OCI-LY7 (cell line): ENCODE measurements around the gene DNAJB4. TPM values are rescaled to one million over a fixed set of nuclear protein-coding genes. Genes with fewer than 3 reads are reported as not detected.

Experiments used
- BruUV-seq: library from RNA; stranded (reverse); fragments of 400-500 nt; replicated peaks from 2 replicates; lab custom pipeline; 2021; lab: Mats Ljungman, UMichigan
- CTCF ChIA-PET: fragments of 300-600 bp; sonication (Branson Sonifier 250); formaldehyde crosslinking; loops from one replicate; lab custom pipeline; 2022; ENCODE audit warnings: antibody characterized with exemption; ENCODE audit not compliant: unreplicated experiment; lab: Charles Lee
- POLR2A ChIA-PET: fragments of 300-600 bp; sonication (Branson Sonifier 250); formaldehyde crosslinking; loops from one replicate; lab custom pipeline; 2022; ENCODE audit warnings: antibody characterized with exemption; lab: Charles Lee
- DNase-seq: peaks from one replicate; pipeline ENCODE4 v3.0.0-alpha.2; 2015; ENCODE audit warnings: low spot score
- H2AFZ ChIP-seq: fragments of 200-600 bp; sonication (generic), shearing (Covaris generic); 2 replicates; pipeline ENCODE4 v1.6.1; 2014; ENCODE audit warnings: mild to moderate bottlenecking, antibody characterized with exemption, low read length, moderate library complexity
- H3K27ac ChIP-seq: fragments of 200-600 bp; sonication (generic); 2 replicates; pipeline ENCODE4 v1.5.1; 2014; ENCODE audit warnings: mixed run types, low read depth, mild to moderate bottlenecking, moderate library complexity, low read length, inconsistent platforms; ENCODE audit not compliant: poor library complexity, severe bottlenecking
- H3K36me3 ChIP-seq: fragments of 200-600 bp; sonication (generic); 2 replicates; pipeline ENCODE4 v1.6.1; 2014; ENCODE audit warnings: mild to moderate bottlenecking, antibody characterized with exemption, low read length, moderate library complexity, mixed read lengths; ENCODE audit not compliant: insufficient read depth
- H3K4me1 ChIP-seq: fragments of 200-600 bp; sonication (generic); 2 replicates; pipeline ENCODE4 v1.5.1; 2014; ENCODE audit warnings: mild to moderate bottlenecking, low read length; ENCODE audit not compliant: insufficient read depth, poor library complexity, severe bottlenecking
- H3K4me2 ChIP-seq: fragments of 200-600 bp; sonication (generic); 2 replicates; pipeline ENCODE4 v1.6.1; 2014; ENCODE audit warnings: mild to moderate bottlenecking, low read length
- H3K4me3 ChIP-seq: fragments of 200-600 bp; sonication (generic); 2 replicates; pipeline ENCODE4 v1.5.1; 2014; ENCODE audit warnings: mild to moderate bottlenecking, low read depth, low read length; ENCODE audit not compliant: poor library complexity, severe bottlenecking
- H3K79me2 ChIP-seq: fragments of 200-600 bp; sonication (generic); 2 replicates; pipeline ENCODE4 v1.6.1; 2016; ENCODE audit warnings: low read depth, mild to moderate bottlenecking, low read length, moderate library complexity, mixed read lengths; ENCODE audit not compliant: insufficient read depth
- H3K9me2 ChIP-seq: fragments of 200-600 bp; sonication (generic); 2 replicates; pipeline ENCODE4 v1.6.1; 2016; ENCODE audit warnings: mild to moderate bottlenecking, low read length, mixed read lengths; ENCODE audit not compliant: insufficient read depth
- H3K9me3 ChIP-seq: fragments of 200-600 bp; sonication (generic); 2 replicates; pipeline ENCODE4 v1.6.1; 2014; ENCODE audit warnings: mild to moderate bottlenecking, mixed run types, low read length, mixed read lengths
- H4K20me1 ChIP-seq: fragments of 200-600 bp; sonication (generic); 2 replicates; pipeline ENCODE4 v1.6.1; 2014; ENCODE audit warnings: mild to moderate bottlenecking, antibody characterized with exemption, low read length, moderate library complexity, mixed read lengths; ENCODE audit not compliant: insufficient read depth
- EZH2phosphoT487 ChIP-seq: fragments of 200-600 bp; sonication (generic); IDR thresholded peaks from 2 replicates; pipeline ENCODE4 v1.6.1; 2018; ENCODE audit warnings: low read depth, borderline replicate concordance, mild to moderate bottlenecking, mixed run types, antibody characterized with exemption, low read length, moderate library complexity, mixed read lengths
- intact Hi-C: fragments of 100-400 bp; cut with micrococcal nuclease; formaldehyde crosslinking; loops from one replicate; pipeline ENCODE4 v1.10.0; 2022; ENCODE audit not compliant: unreplicated experiment
- total RNA-seq, 2 experiments: library from RNA; depleted of rRNA in 1 of 2; stranded (reverse); fragments of >200 nt in 1 of 2; shearing (Covaris generic) in 1 of 2; gene quantifications; 2 replicates each; pipeline ENCODE4 v1.2.3, GENCODE V29; 2014 to 2022
- TF ChIP-seq, protein P1 (sequence below): fragments of 200-600 bp; sonication (generic); conservative IDR thresholded peaks from 2 replicates; pipeline ENCODE4 v1.5.1; 2014; ENCODE audit warnings: mild to moderate bottlenecking, antibody characterized with exemption, low read length, moderate library complexity, mixed read lengths

The DNAJB4 gene
- total RNA-seq, 2 experiments from 2014 or later: 12.6 to 15.8 TPM

GRCh38 chr1:78049396-78049795 is 44.7 kb downstream of the DNAJB4 start:
- no peaks in the 10 kb centered on the region for H3K9me2 ChIP-seq
- no peaks in the 10 kb centered on the region for H3K36me3 ChIP-seq
- H2AFZ ChIP-seq: no peak overlapping the region; the same call in 1 of the 2 replicates
- H3K4me2 ChIP-seq: no peak overlapping the region
- no peak for DNase-seq
- no peak overlapping the region for H3K4me3 ChIP-seq
- intact Hi-C loops: no loop called here
- H3K27ac ChIP-seq: no peak overlapping the region
- no peaks in the 10 kb centered on the region for H3K9me3 ChIP-seq
- TF ChIP-seq, protein P1, sequence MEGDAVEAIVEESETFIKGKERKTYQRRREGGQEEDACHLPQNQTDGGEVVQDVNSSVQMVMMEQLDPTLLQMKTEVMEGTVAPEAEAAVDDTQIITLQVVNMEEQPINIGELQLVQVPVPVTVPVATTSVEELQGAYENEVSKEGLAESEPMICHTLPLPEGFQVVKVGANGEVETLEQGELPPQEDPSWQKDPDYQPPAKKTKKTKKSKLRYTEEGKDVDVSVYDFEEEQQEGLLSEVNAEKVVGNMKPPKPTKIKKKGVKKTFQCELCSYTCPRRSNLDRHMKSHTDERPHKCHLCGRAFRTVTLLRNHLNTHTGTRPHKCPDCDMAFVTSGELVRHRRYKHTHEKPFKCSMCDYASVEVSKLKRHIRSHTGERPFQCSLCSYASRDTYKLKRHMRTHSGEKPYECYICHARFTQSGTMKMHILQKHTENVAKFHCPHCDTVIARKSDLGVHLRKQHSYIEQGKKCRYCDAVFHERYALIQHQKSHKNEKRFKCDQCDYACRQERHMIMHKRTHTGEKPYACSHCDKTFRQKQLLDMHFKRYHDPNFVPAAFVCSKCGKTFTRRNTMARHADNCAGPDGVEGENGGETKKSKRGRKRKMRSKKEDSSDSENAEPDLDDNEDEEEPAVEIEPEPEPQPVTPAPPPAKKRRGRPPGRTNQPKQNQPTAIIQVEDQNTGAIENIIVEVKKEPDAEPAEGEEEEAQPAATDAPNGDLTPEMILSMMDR: no peak
- TF ChIP-seq EZH2phosphoT487: no peak
- BruUV-seq: no TSS peak
- ChIA-PET CTCF (no interaction called here), POLR2A (interaction anchor here (0.6 to 1.1 kb wide), 7 partner anchors 15 to 1754 kb away, joined by 3 to 5 read pairs (median 4); no protein-coding TSS in a partner anchor)
- no peaks in the 10 kb centered on the region for H4K20me1 ChIP-seq
- H3K4me1 ChIP-seq: no peaks in the 10 kb centered on the region
- no peaks in the 10 kb centered on the region for H3K79me2 ChIP-seq

DNA sequence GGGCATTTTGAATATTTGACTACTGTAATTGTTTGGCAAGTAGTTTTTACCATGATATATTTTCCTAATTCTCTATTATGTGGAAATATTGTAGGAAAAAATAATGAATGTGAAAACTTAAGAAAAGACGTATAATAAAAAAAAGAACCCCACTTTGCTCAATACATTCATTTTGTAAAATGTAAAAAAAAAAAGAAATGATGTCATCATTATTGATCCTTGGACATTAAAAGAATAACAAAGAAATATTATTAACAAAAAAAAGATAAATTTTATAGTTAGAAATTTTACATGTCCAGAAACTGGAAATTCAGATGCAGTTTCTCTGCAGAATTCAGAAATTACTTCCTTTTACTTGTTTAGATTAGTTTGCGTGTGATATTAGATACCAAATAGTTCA is 46.3 kb downstream of the DNAJB4 start:
- Histone ChIP-seq H3K79me2 (no peaks in the 10 kb centered on the region), H3K27ac (no peak overlapping the region), H4K20me1 (no peaks in the 10 kb centered on the region), H3K36me3 (no peaks in the 10 kb centered on the region), H3K9me2 (no peaks in the 10 kb centered on the region), H3K9me3 (no peaks in the 10 kb centered on the region), H3K4me1 (no peaks in the 10 kb centered on the region), H3K4me2 (no peak overlapping the region), H2AFZ (no peak overlapping the region), H3K4me3 (no peak overlapping the region)
- intact Hi-C loops: no loop called here
- no TSS peak for BruUV-seq
- DNase-seq: no peak
- ChIA-PET CTCF (no interaction called here), POLR2A (no interaction called here)
- TF ChIP-seq, protein P1: no peak
- no peak for TF ChIP-seq EZH2phosphoT487

DNA sequence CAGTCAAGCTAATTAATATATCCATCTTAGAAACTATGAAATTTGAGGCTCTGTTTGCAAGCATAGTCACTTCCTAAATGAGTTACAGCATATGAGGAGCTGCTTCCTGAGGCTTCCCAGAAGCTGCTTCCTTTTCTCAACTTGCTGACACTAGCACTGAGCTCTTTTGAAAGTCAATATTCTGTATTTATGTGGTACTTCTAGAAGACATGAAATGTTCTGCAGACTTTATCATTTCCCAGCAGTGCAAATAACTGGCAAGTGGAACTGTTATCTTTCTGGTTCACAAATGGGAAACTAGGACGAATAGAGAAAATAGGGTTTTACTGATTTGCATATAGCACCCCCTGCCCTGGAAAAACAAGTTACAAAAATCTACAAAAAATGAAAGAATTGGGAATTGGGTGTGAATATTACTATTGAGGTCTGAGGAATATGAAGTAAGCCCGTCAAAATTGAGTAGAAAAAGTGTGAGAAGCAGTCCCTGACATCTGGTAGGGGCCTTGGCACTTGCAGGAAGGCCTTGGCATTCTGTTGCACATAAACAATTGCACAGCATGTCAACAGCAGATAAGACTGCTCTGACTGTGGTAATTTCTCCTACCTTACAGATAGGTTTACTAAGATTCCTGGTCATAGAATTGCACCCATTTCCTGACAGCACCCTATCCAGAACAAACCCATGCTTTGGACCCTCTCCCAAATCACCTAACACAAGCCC is 48.1 kb downstream of the DNAJB4 start:
- H3K4me3 ChIP-seq: no peak overlapping the region
- H2AFZ ChIP-seq: peak overlapping the region; percentile 33; the same call in 1 of the 2 replicates
- TF ChIP-seq EZH2phosphoT487: no peak
- TF ChIP-seq, protein P1: no peak
- H3K27ac ChIP-seq: no peak overlapping the region
- no peak for DNase-seq
- no peaks in the 10 kb centered on the region for H3K36me3 ChIP-seq
- no peaks in the 10 kb centered on the region for H3K9me2 ChIP-seq
- ChIA-PET POLR2A (interaction anchor here (0.7 to 0.9 kb wide), 2 partner anchors 34 to 894 kb away, joined by 3 read pairs; no protein-coding TSS in a partner anchor), CTCF (no interaction called here)
- H3K9me3 ChIP-seq: no peaks in the 10 kb centered on the region
- no TSS peak for BruUV-seq
- H3K79me2 ChIP-seq: no peaks in the 10 kb centered on the region
- H3K4me2 ChIP-seq: no peak overlapping the region
- H3K4me1 ChIP-seq: no peaks in the 10 kb centered on the region
- intact Hi-C loops: no loop called here
- no peaks in the 10 kb centered on the region for H4K20me1 ChIP-seq
